CD4-positive, alpha-beta T cell treated with Interferon alpha-2 for 1 hour (primary cell): Measurements from ENCODE around the gene SLC25A10.
A peak's percentile ranks its signal among the peaks of the same experiment; 100 is the strongest.
"Not testable (repeated sequence)": the region's sequence is repeated elsewhere in the genome, so short reads cannot be mapped to it uniquely, and the experiment has no call there.

ENCODE experiments used
- DNase-seq, 2 donors: peaks; one replicate each; pipeline ENCODE4 v3.0.0-alpha.2; 2020 to 2022

The SLC25A10 gene

GRCh38 chr17:81722184-81723120 is 10.4 kb downstream of the SLC25A10 start:
- no peak for DNase-seq

GRCh38 chr17:81723651-81724209 is 11.6 kb downstream of the SLC25A10 start:
- DNase-seq: no peak

- DNase-seq: no peak
Measured at GRCh38 chr17:81725439-81725838, 13.4 kb downstream of the SLC25A10 start.

GRCh38 chr17:81726004-81726403 is 13.9 kb downstream of the SLC25A10 start:
- DNase-seq: no peak

- DNase-seq: no peak
Measured at GRCh38 chr17:81727324-81728031, 15.4 kb downstream of the SLC25A10 start.

- peak; percentile 49 to 65 for DNase-seq
Measured at GRCh38 chr17:81733507-81734404, 21.7 kb downstream of the SLC25A10 start.

GRCh38 chr17:81734405-81735263 is 22.6 kb downstream of the SLC25A10 start:
- no peak for DNase-seq

- peak; percentile 13 to 50 for DNase-seq
Measured at GRCh38 chr17:81735264-81736102, 23.4 kb downstream of the SLC25A10 start.

- DNase-seq: no peak
Measured at GRCh38 chr17:81737947-81738800, 26.1 kb downstream of the SLC25A10 start.

GRCh38 chr17:81738801-81739393 is 26.8 kb downstream of the SLC25A10 start:
- DNase-seq: no peak

- not testable (repeated sequence) for DNase-seq
Measured at GRCh38 chr17:81739593-81739992, 27.5 kb downstream of the SLC25A10 start.

- no peak for DNase-seq
Measured at GRCh38 chr17:81740395-81740961, 28.4 kb downstream of the SLC25A10 start.

- no peak for DNase-seq
Measured at GRCh38 chr17:81741049-81741593, 29.0 kb downstream of the SLC25A10 start.

GRCh38 chr17:81741594-81742452 is 29.7 kb downstream of the SLC25A10 start:
- no peak for DNase-seq
